Endodermal cell (in vitro differentiated cells): ENCODE results near the gene SNRNP35. TPM values are rescaled to one million over a fixed set of nuclear protein-coding genes. Genes with fewer than 3 reads are reported as not detected.
A peak's percentile ranks its signal among the peaks of the same experiment; 100 is the strongest.

Source experiments
- DNase-seq: peaks from one replicate; pipeline ENCODE4 v3.0.0-alpha.2; 2017
- H3K27ac ChIP-seq: 2 replicates; pipeline ENCODE4 v1.5.1; 2013; ENCODE audit warnings: mild to moderate bottlenecking, low read depth, low read length, moderate library complexity
- H3K27me3 ChIP-seq: 2 replicates; pipeline ENCODE4 v1.6.1; 2013; ENCODE audit warnings: mild to moderate bottlenecking, low read length, moderate library complexity; ENCODE audit not compliant: insufficient read depth, control insufficient read depth, poor library complexity, severe bottlenecking
- H3K36me3 ChIP-seq: 2 replicates; pipeline ENCODE4 v1.7.0; 2013; ENCODE audit warnings: mild to moderate bottlenecking, low read length, moderate library complexity; ENCODE audit not compliant: control insufficient read depth, insufficient read depth
- H3K4me1 ChIP-seq: one replicate; pipeline ENCODE4 v1.7.0; 2013; ENCODE audit warnings: low read length; ENCODE audit not compliant: control insufficient read depth, insufficient read depth
- H3K4me3 ChIP-seq: 2 replicates; pipeline ENCODE4 v1.5.1; 2013; ENCODE audit warnings: mild to moderate bottlenecking, low read length, moderate library complexity
- H3K9ac ChIP-seq: 2 replicates; pipeline ENCODE4 v1.6.1; 2013; ENCODE audit warnings: mild to moderate bottlenecking, low read length, moderate library complexity; ENCODE audit not compliant: poor library complexity, severe bottlenecking; ENCODE audit errors: extremely low read depth
- H3K9me3 ChIP-seq: 2 replicates; pipeline ENCODE4 v1.6.1; 2013; ENCODE audit warnings: mild to moderate bottlenecking, low read length, moderate library complexity; ENCODE audit not compliant: control insufficient read depth
- H3K27ac Mint-ChIP-seq: 2 replicates; pipeline ENCODE4 v1.8.0; 2020; ENCODE audit warnings: mixed read lengths
- H3K27me3 Mint-ChIP-seq: 2 replicates; pipeline ENCODE4 v1.8.0; 2021; ENCODE audit warnings: mild to moderate bottlenecking, mixed read lengths; ENCODE audit not compliant: insufficient read depth
- H3K36me3 Mint-ChIP-seq: 2 replicates; pipeline ENCODE4 v1.8.0; 2020; ENCODE audit warnings: low read depth, mixed read lengths
- H3K4me1 Mint-ChIP-seq: 2 replicates; pipeline ENCODE4 v1.8.0; 2020; ENCODE audit warnings: mixed read lengths
- H3K4me3 Mint-ChIP-seq: 2 replicates; pipeline ENCODE4 v1.8.0; 2020; ENCODE audit warnings: mild to moderate bottlenecking, moderate library complexity, mixed read lengths
- H3K9me3 Mint-ChIP-seq: 2 replicates; pipeline ENCODE4 v1.8.0; 2020; ENCODE audit warnings: mild to moderate bottlenecking, mixed read lengths
- WGBS, 2 experiments: methylation state at CpG; one replicate each; pipeline versions ENCODE4 v1.1.5 to v1.1.7; 2013; ENCODE audit warnings: missing lambda C conversion rate in 2 of 2, mixed read lengths in 1 of 2; ENCODE audit not compliant: insufficient coverage in 1 of 2, insufficient read length in 1 of 2; 5-methylcytosine and 5-hydroxymethylcytosine counted together
- total RNA-seq, 2 donors: library from RNA; stranded (reverse); fragmentation: NEBNext Ultra II Directional in 1 of 2; extraction: Animal tissue kit (Norgen Biotek cat#: 25700) in 1 of 2; gene quantifications; 2 replicates in 1 of 2; 3 replicates in 1 of 2; pipeline ENCODE4 v1.2.1, GENCODE V29; 2021
- TF ChIP-seq, protein P1 (sequence below): fragments of 200-600 bp; sonication (generic); conservative IDR thresholded peaks from 2 replicates; pipeline ENCODE4 v1.5.0; 2021; ENCODE audit warnings: antibody characterized with exemption, mild to moderate bottlenecking

The SNRNP35 gene
- total RNA-seq, 2 donors from 2014 or later: 17.9 to 24.9 TPM

DNA sequence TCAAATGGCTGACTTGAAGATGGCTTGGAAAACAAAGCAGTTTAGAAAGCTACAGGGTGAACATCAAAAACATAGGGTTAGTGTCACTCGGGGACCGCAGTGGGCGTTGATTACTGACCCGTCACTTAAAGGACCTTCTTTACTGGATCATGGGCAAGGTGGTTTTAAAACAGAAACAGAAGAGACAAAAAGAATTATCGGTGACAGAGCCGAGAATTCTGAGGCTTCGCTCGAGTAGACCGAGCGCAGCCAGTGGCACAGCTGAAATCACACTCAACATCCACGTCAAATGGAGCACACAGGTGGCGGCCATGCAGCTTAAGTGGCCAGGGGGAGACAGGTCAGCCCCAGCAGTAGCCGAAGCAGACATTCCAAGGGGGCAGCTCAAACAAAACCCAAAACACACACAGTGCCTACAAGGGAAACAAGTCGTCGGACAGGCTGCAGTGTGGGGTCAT lies 17.3 kb downstream of the SNRNP35 start:
- H3K9ac ChIP-seq: no peak overlapping the region
- TF ChIP-seq, protein P1, sequence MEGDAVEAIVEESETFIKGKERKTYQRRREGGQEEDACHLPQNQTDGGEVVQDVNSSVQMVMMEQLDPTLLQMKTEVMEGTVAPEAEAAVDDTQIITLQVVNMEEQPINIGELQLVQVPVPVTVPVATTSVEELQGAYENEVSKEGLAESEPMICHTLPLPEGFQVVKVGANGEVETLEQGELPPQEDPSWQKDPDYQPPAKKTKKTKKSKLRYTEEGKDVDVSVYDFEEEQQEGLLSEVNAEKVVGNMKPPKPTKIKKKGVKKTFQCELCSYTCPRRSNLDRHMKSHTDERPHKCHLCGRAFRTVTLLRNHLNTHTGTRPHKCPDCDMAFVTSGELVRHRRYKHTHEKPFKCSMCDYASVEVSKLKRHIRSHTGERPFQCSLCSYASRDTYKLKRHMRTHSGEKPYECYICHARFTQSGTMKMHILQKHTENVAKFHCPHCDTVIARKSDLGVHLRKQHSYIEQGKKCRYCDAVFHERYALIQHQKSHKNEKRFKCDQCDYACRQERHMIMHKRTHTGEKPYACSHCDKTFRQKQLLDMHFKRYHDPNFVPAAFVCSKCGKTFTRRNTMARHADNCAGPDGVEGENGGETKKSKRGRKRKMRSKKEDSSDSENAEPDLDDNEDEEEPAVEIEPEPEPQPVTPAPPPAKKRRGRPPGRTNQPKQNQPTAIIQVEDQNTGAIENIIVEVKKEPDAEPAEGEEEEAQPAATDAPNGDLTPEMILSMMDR: no peak
- H3K9me3 Mint-ChIP-seq: no peaks in the 10 kb centered on the region
- H3K4me1 ChIP-seq: no peaks in the 10 kb centered on the region
- peaks cover 14% of the 10 kb centered on the region for H3K4me1 Mint-ChIP-seq
- peaks cover 54% of the 10 kb centered on the region for H3K36me3 ChIP-seq
- peak overlapping the region; percentile 79 for H3K27ac Mint-ChIP-seq
- peaks cover 50% of the 10 kb centered on the region for H3K36me3 Mint-ChIP-seq
- H3K27ac ChIP-seq: no peak overlapping the region
- no peak overlapping the region for H3K4me3 Mint-ChIP-seq
- no peaks in the 10 kb centered on the region for H3K27me3 ChIP-seq
- H3K27me3 Mint-ChIP-seq: no peaks in the 10 kb centered on the region
- H3K9me3 ChIP-seq: no peaks in the 10 kb centered on the region
- no peak overlapping the region for H3K4me3 ChIP-seq
- no peak for DNase-seq
- 92 to 93% methylated on average over 7 to 15 of the region's 15 CpGs for WGBS, 2 experiments

GRCh38 chr12:123478069-123478468 lies 20.1 kb downstream of the SNRNP35 start:
- Histone ChIP-seq H3K36me3 (peaks cover 27% of the 10 kb centered on the region), H3K9ac (no peak overlapping the region), H3K27ac (no peak overlapping the region), H3K4me3 (no peak overlapping the region), H3K4me1 (no peaks in the 10 kb centered on the region), H3K27me3 (no peaks in the 10 kb centered on the region), H3K9me3 (no peaks in the 10 kb centered on the region)
- Mint-ChIP-seq H3K36me3 (peaks cover 38% of the 10 kb centered on the region), H3K27me3 (no peaks in the 10 kb centered on the region), H3K4me3 (no peak overlapping the region), H3K4me1 (peaks cover 14% of the 10 kb centered on the region), H3K9me3 (no peaks in the 10 kb centered on the region), H3K27ac (no peak overlapping the region)
- DNase-seq: no peak
- WGBS, 2 experiments: 94 to 96% methylated on average over 10 to 11 of the region's 11 CpGs
- TF ChIP-seq, protein P1: no peak

GRCh38 chr12:123478762-123479161 lies 20.8 kb downstream of the SNRNP35 start:
- DNase-seq: no peak
- 94% methylated on average over 6 to 10 of the region's 10 CpGs for WGBS, 2 experiments
- Histone ChIP-seq H3K9me3 (no peaks in the 10 kb centered on the region), H3K27ac (no peak overlapping the region), H3K9ac (no peak overlapping the region), H3K4me3 (no peak overlapping the region), H3K27me3 (no peaks in the 10 kb centered on the region), H3K4me1 (no peaks in the 10 kb centered on the region), H3K36me3 (peaks cover 31% of the 10 kb centered on the region)
- Mint-ChIP-seq H3K9me3 (no peaks in the 10 kb centered on the region), H3K36me3 (peaks cover 41% of the 10 kb centered on the region), H3K27ac (no peak overlapping the region), H3K4me3 (no peak overlapping the region), H3K27me3 (no peaks in the 10 kb centered on the region), H3K4me1 (peaks cover 14% of the 10 kb centered on the region)
- TF ChIP-seq, protein P1: no peak
